SK-N-SH (cell line): ENCODE measurements around the gene CGB8. TPM values are rescaled to one million over a fixed set of nuclear protein-coding genes. Genes with fewer than 3 reads are reported as not detected.

Experiments
- CTCF ChIA-PET: fragments of 300-600, 350-600 bp; formaldehyde crosslinking; extraction: SDS; loops from one replicate; lab custom pipeline; 2021; lab: Yijun Ruan, JAX
- POLR2A ChIA-PET: fragments of 350-600 bp; sonication (Branson Sonifier 250); formaldehyde crosslinking; extraction: SDS; loops from one replicate; lab custom pipeline; 2020; ENCODE audit warnings: antibody characterized with exemption, inconsistent platforms; lab: Yijun Ruan, JAX
- DNase-seq: peaks from one replicate; pipeline ENCODE4 v3.0.0; 2012
- H2AFZ ChIP-seq: fragments of 200-600 bp; sonication (generic); 2 replicates; pipeline ENCODE4 v1.8.1; 2016; ENCODE audit warnings: antibody characterized with exemption, mild to moderate bottlenecking, low read depth
- H3F3A ChIP-seq: fragments of 200-600 bp; sonication (generic); replicated peaks from 2 replicates; pipeline ENCODE3; 2016; ENCODE audit warnings: antibody characterized with exemption, mild to moderate bottlenecking; ENCODE audit not compliant: insufficient read depth
- H3K27ac ChIP-seq, 2 experiments: fragments of 200-500 bp in 1 of 2; fragments of 200-600 bp in 1 of 2; sonication (Bioruptor generic) in 1 of 2; sonication (generic), shearing (Covaris generic) in 1 of 2; 2 replicates each; pipeline versions ENCODE4 v1.5.1 to v1.6.1; 2014 to 2016; ENCODE audit warnings: low read depth in 2 of 2, inconsistent platforms in 1 of 2, low read length in 1 of 2, mild to moderate bottlenecking in 1 of 2, mixed read lengths in 1 of 2
- H3K27me3 ChIP-seq: fragments of 200-600 bp; sonication (generic), shearing (Covaris generic); 2 replicates; pipeline ENCODE4 v1.6.1; 2016; ENCODE audit warnings: mixed run types; ENCODE audit not compliant: insufficient read depth
- H3K36me3 ChIP-seq, 2 experiments: fragments of 200-500 bp in 1 of 2; fragments of 200-600 bp in 1 of 2; sonication (Bioruptor generic) in 1 of 2; sonication (generic) in 1 of 2; replicated peaks in 1 of 2; 2 replicates each; pipeline versions ENCODE3 to v1.5.1; 2014 to 2016; ENCODE audit warnings: low read length in 1 of 2, mild to moderate bottlenecking in 1 of 2; ENCODE audit not compliant: insufficient read depth in 2 of 2, control insufficient read depth in 1 of 2
- H3K4me1 ChIP-seq, 2 experiments: fragments of 200-500 bp in 1 of 2; fragments of 200-600 bp in 1 of 2; sonication (Bioruptor generic) in 1 of 2; sonication (generic), shearing (Covaris generic) in 1 of 2; 2 replicates each; pipeline versions ENCODE4 v1.5.1 to v1.6.1; 2014 to 2016; ENCODE audit warnings: low read depth in 1 of 2, low read length in 1 of 2, mixed run types in 1 of 2; ENCODE audit not compliant: insufficient read depth in 2 of 2, control insufficient read depth in 1 of 2
- H3K4me2 ChIP-seq: fragments of 200-600 bp; sonication (generic), shearing (Covaris generic); 2 replicates; pipeline ENCODE4 v1.6.1; 2017; ENCODE audit warnings: mixed run types
- H3K4me3 ChIP-seq, 2 experiments: fragments of 200-500 bp in 1 of 2; fragments of 200-600 bp in 1 of 2; sonication (Bioruptor generic) in 1 of 2; sonication (generic), shearing (Covaris generic) in 1 of 2; 2 replicates each; pipeline versions ENCODE4 v1.5.1 to v1.8.1; 2014 to 2016; ENCODE audit warnings: low read depth in 2 of 2, inconsistent platforms in 1 of 2, low read length in 1 of 2, mild to moderate bottlenecking in 1 of 2, mixed read lengths in 1 of 2, moderate library complexity in 1 of 2
- H3K79me2 ChIP-seq: fragments of 200-600 bp; sonication (generic); 2 replicates; pipeline ENCODE4 v1.8.1; 2017; ENCODE audit warnings: mild to moderate bottlenecking; ENCODE audit not compliant: insufficient read depth
- H3K9ac ChIP-seq: fragments of 200-600 bp; sonication (generic); 2 replicates; pipeline ENCODE4 v1.6.1; 2017; ENCODE audit warnings: mixed run types
- H3K9me2 ChIP-seq: fragments of 200-600 bp; sonication (generic); 2 replicates; pipeline ENCODE4 v1.6.1; 2017; ENCODE audit warnings: mixed run types
- H3K9me3 ChIP-seq: fragments of 200-600 bp; sonication (generic); 2 replicates; pipeline ENCODE4 v1.6.1; 2017; ENCODE audit warnings: mixed run types, mild to moderate bottlenecking, moderate library complexity
- H4K20me1 ChIP-seq: fragments of 200-600 bp; sonication (generic); 2 replicates; pipeline ENCODE4 v1.6.1; 2017; ENCODE audit warnings: mild to moderate bottlenecking, mixed run types; ENCODE audit not compliant: insufficient read depth
- CTCF ChIP-seq: fragments of 200-600 bp; sonication (generic); IDR thresholded peaks from 2 replicates; pipeline ENCODE4 v1.6.1; 2017; ENCODE audit warnings: antibody characterized with exemption, mild to moderate bottlenecking, moderate library complexity
- ELF1 ChIP-seq: IDR thresholded peaks from 2 replicates; pipeline ENCODE4 v1.4.0; 2012
- EZH2phosphoT487 ChIP-seq: fragments of 200-600 bp; sonication (generic); IDR thresholded peaks from 2 replicates; pipeline ENCODE4 v1.6.1; 2017; ENCODE audit warnings: low read depth, mixed run types, mild to moderate bottlenecking, antibody characterized with exemption, moderate library complexity, borderline replicate concordance
- GABPA ChIP-seq: IDR thresholded peaks from 2 replicates; pipeline ENCODE4 v1.4.0; 2012; ENCODE audit warnings: low read depth, mild to moderate bottlenecking
- JUND ChIP-seq: IDR thresholded peaks from 2 replicates; pipeline ENCODE4 v1.4.0; 2012
- MAX ChIP-seq: IDR thresholded peaks from 2 replicates; pipeline ENCODE4 v1.4.0; 2012; ENCODE audit warnings: low read depth
- MXI1 ChIP-seq: IDR thresholded peaks from 2 replicates; pipeline ENCODE4 v1.6.1; 2012; ENCODE audit warnings: mild to moderate bottlenecking, low read depth, low read length, improper control_type of control experiment
- RAD21 ChIP-seq: IDR thresholded peaks from 2 replicates; pipeline ENCODE4 v1.6.1; 2012; ENCODE audit warnings: mild to moderate bottlenecking, low read length
- RFX5 ChIP-seq: IDR thresholded peaks from 2 replicates; pipeline ENCODE4 v1.6.1; 2012; ENCODE audit warnings: mild to moderate bottlenecking, improper control_type of control experiment, low read length
- WGBS: methylation state at CpG from one replicate; pipeline ENCODE4 v1.1.6; 2017; ENCODE audit warnings: low lambda C conversion rate; 5-methylcytosine and 5-hydroxymethylcytosine counted together
- polyA plus RNA-seq, 3 experiments: library from polyadenylated mRNA; depleted of rRNA; stranded (reverse); fragments of >200 nt; gene quantifications; 2 replicates each; pipeline ENCODE4 v1.2.3, GENCODE V29; 2012
- TF ChIP-seq, protein P1 (sequence below): fragments of 150-350 bp; IDR thresholded peaks from 2 replicates; pipeline ENCODE4 v1.6.1; 2016; ENCODE audit warnings: mild to moderate bottlenecking, low read depth, low read length

The CGB8 gene
- polyA plus RNA-seq, 1 of the 3 experiments (the other 2 are of a cell fraction), result 0.13 TPM

GRCh38 chr19:49010453-49010852 is 38.5 kb downstream of the CGB8 start:
- Histone ChIP-seq H2AFZ (no peak overlapping the region), H3K9me3 (no peaks in the 10 kb centered on the region), H3K4me2 (no peak overlapping the region), H4K20me1 (no peaks in the 10 kb centered on the region), H3F3A (peaks cover 7% of the 10 kb centered on the region), H3K79me2 (no peaks in the 10 kb centered on the region), H3K9me2 (no peaks in the 10 kb centered on the region), H3K9ac (no peak overlapping the region), H3K27ac (no peak overlapping the region), H3K4me3 (no peak overlapping the region), H3K27me3 (no peaks in the 10 kb centered on the region), H3K4me1 (no peaks in the 10 kb centered on the region), H3K36me3 (peaks cover 7 to 59% of the 10 kb centered on the region in 2 experiments)
- CTCF ChIA-PET, result interaction anchor here (0.6 to 8.6 kb wide), 5 partner anchors 9 to 224 kb away, joined by 3 to 68 read pairs (median 3); no protein-coding TSS in a partner anchor
- WGBS, result 88% methylated on average over 18 of the region's 18 CpGs
- TF ChIP-seq MXI1, result no peak
- TF ChIP-seq MAX, result no peak
- POLR2A ChIA-PET, result interaction anchor here (0.6 to 2.4 kb wide), 2 partner anchors 9 kb away, joined by 3 to 7 read pairs; no protein-coding TSS in a partner anchor
- no peak for DNase-seq

- Histone ChIP-seq H3K9me2 (no peaks in the 10 kb centered on the region), H3K36me3 (peaks cover 9 to 59% of the 10 kb centered on the region in 2 experiments), H4K20me1 (no peaks in the 10 kb centered on the region), H3K27ac (no peak overlapping the region), H2AFZ (no peak overlapping the region), H3K9ac (no peak overlapping the region), H3K79me2 (no peaks in the 10 kb centered on the region), H3K4me3 (no peak overlapping the region), H3K4me2 (no peak overlapping the region), H3K9me3 (no peaks in the 10 kb centered on the region), H3K4me1 (no peaks in the 10 kb centered on the region), H3F3A (peaks cover 7% of the 10 kb centered on the region), H3K27me3 (no peaks in the 10 kb centered on the region)
- no peak for DNase-seq
- ChIA-PET CTCF (interaction anchor here (0.6 to 8.6 kb wide), 5 partner anchors 8 to 224 kb away, joined by 3 to 68 read pairs (median 5); partner anchors contain the start of gene RUVBL2), POLR2A (interaction anchor here (1.2 to 2.4 kb wide), 2 partner anchors 8 to 10 kb away, joined by 7 read pairs; partner anchors contain the start of gene LHB)
- TF ChIP-seq, protein P1, sequence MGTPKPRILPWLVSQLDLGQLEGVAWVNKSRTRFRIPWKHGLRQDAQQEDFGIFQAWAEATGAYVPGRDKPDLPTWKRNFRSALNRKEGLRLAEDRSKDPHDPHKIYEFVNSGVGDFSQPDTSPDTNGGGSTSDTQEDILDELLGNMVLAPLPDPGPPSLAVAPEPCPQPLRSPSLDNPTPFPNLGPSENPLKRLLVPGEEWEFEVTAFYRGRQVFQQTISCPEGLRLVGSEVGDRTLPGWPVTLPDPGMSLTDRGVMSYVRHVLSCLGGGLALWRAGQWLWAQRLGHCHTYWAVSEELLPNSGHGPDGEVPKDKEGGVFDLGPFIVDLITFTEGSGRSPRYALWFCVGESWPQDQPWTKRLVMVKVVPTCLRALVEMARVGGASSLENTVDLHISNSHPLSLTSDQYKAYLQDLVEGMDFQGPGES, result no peak
- 96% methylated on average over 17 of the region's 18 CpGs for WGBS
Measured at GRCh38 chr19:49009828-49010227, 39.1 kb downstream of the CGB8 start.

DNA sequence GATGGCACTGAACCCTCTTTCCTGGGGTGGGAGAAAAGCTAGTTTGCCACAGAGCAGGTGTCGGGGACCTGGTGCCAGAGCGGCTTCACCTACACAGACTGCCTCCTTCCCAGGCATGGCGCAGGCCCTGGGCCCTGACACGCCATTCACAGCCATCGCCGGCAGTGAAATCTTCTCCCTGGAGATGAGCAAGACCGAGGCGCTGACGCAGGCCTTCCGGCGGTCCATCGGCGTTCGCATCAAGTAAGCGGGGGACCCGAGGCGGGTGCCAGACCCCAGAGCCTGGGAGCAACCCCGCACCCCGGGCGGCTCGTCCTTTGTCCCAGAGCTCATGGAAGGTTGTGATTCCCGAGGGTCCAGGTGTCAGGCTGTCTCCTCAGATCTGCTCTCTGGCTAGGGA is 42.0 kb downstream of the CGB8 start:
- Histone ChIP-seq H2AFZ (no peak overlapping the region), H3K9ac (no peak overlapping the region), H3K27me3 (no peaks in the 10 kb centered on the region), H3K9me2 (no peaks in the 10 kb centered on the region), H3K27ac (no peak overlapping the region), H3K9me3 (no peaks in the 10 kb centered on the region), H3K36me3 (peaks cover 20 to 54% of the 10 kb centered on the region in 2 experiments), H3K4me3 (no peak overlapping the region), H3F3A (no peaks in the 10 kb centered on the region), H3K4me2 (no peak overlapping the region)
- 98% methylated on average over 9 of the region's 22 CpGs for WGBS
- POLR2A ChIA-PET, result no interaction called here
- CTCF ChIA-PET, result interaction anchor here (1.4 to 8.6 kb wide), 4 partner anchors 7 to 37 kb away, joined by 4 to 68 read pairs (median 12); partner anchors contain the start of genes GYS1 and RUVBL2
- TF ChIP-seq CTCF, result no peak
- TF ChIP-seq ELF1, result no peak
- TF ChIP-seq GABPA, result no peak
- no peak for TF ChIP-seq RAD21
- no peak for TF ChIP-seq RFX5
- no peak for TF ChIP-seq JUND
- TF ChIP-seq EZH2phosphoT487, result no peak
- TF ChIP-seq, all 33 proteins: peak for 0
- Histone ChIP-seq H3K4me1 (no peaks in the 10 kb centered on the region), H4K20me1 (no peaks in the 10 kb centered on the region), H3K79me2 (peaks cover 9% of the 10 kb centered on the region; the same call in 1 of the 2 replicates)
- no peak for DNase-seq
